Uterus (tissue), 2 donors: ENCODE measurements around the gene PDE6A.

Source experiments
- POLR2A ChIP-seq, 2 donors: fragments of 450-650 bp; IDR thresholded peaks; one replicate each; pipeline ENCODE4 v1.6.1; 2016; ENCODE audit warnings: antibody characterized with exemption in 2 of 2, mild to moderate bottlenecking in 1 of 2, moderate library complexity in 1 of 2
- TF ChIP-seq, protein P1 (sequence below), 4 experiments: fragments of 200-600 bp in 2 of 4; fragments of 450-650 bp in 2 of 4; sonication (generic) in 2 of 4; IDR thresholded peaks; one replicate each; pipeline ENCODE4 v1.5.1; 2016 to 2019; ENCODE audit warnings: antibody characterized with exemption in 4 of 4, mild to moderate bottlenecking in 2 of 4, moderate library complexity in 1 of 4

DNA sequence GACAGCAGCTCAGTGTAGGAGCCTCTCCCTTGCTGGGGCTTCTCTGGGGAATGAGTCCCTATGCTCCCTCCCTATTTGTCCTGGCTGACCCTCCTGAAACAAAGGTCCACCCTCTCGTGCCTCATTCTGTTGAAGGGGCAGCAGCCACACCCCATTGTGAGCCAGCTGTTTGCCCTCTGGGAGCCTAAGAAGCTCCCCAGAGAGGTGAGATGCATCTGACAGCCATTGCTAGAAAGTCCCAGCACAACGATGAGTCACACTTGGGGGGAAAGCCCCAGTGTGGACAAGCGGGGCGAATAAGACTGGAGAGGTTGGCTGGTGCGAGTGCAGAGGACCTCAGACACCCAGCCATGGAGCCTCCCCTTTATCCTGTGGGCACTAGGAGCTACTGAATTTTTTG, 113.1 kb downstream of the PDE6A start:
- TF ChIP-seq POLR2A (IDR thresholded peaks at IDR 0.05): no peak
- TF ChIP-seq, protein P1, sequence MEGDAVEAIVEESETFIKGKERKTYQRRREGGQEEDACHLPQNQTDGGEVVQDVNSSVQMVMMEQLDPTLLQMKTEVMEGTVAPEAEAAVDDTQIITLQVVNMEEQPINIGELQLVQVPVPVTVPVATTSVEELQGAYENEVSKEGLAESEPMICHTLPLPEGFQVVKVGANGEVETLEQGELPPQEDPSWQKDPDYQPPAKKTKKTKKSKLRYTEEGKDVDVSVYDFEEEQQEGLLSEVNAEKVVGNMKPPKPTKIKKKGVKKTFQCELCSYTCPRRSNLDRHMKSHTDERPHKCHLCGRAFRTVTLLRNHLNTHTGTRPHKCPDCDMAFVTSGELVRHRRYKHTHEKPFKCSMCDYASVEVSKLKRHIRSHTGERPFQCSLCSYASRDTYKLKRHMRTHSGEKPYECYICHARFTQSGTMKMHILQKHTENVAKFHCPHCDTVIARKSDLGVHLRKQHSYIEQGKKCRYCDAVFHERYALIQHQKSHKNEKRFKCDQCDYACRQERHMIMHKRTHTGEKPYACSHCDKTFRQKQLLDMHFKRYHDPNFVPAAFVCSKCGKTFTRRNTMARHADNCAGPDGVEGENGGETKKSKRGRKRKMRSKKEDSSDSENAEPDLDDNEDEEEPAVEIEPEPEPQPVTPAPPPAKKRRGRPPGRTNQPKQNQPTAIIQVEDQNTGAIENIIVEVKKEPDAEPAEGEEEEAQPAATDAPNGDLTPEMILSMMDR (IDR thresholded peaks at IDR 0.05): no peak
